Endothelial cell of umbilical vein (primary cell): ENCODE results near the gene ZNF687. TPM values are rescaled to one million over a fixed set of nuclear protein-coding genes. Genes with fewer than 3 reads are reported as not detected.

Experiments used
- BruUV-seq: library from RNA; stranded (reverse); fragments of 400-500 nt; replicated peaks from 2 replicates; lab custom pipeline; 2021; lab: Mats Ljungman, UMichigan
- CTCF ChIA-PET: fragments of 300-600, 350-600 bp; sonication (Branson Sonifier 250); formaldehyde crosslinking; loops from one replicate; lab custom pipeline; 2021; ENCODE audit warnings: antibody characterized with exemption, inconsistent platforms; lab: Charles Lee
- POLR2A ChIA-PET: fragments of 300-600, 350-600 bp; sonication (Branson Sonifier 250); formaldehyde crosslinking; loops from one replicate; lab custom pipeline; 2021; ENCODE audit warnings: antibody characterized with exemption, inconsistent platforms; lab: Charles Lee
- DNase-seq: peaks from one replicate; pipeline ENCODE4 v3.0.0-alpha.2; 2011; ENCODE audit warnings: low read depth, low spot score
- FAIRE-seq: peaks from 2 replicates; lab custom pipeline; 2011; peaks lifted over from hg19 to GRCh38; lab: Jason Lieb, UNC
- H2AFZ ChIP-seq: 2 replicates; pipeline ENCODE4 v1.6.0; 2012; ENCODE audit warnings: low read depth, low read length, control low read depth, inconsistent platforms
- H3K27ac ChIP-seq: 2 replicates; pipeline ENCODE4 v1.5.1; 2011; ENCODE audit warnings: low read depth, mild to moderate bottlenecking, control low read depth, low read length, moderate library complexity; ENCODE audit not compliant: insufficient read depth
- H3K27me3 ChIP-seq, 2 experiments: 2 replicates each; pipeline versions ENCODE4 v1.6.0 to v1.6.1; 2011; ENCODE audit warnings: low read length in 2 of 2, mixed read lengths in 1 of 2; ENCODE audit not compliant: control insufficient read depth in 2 of 2, insufficient read depth in 2 of 2
- H3K36me3 ChIP-seq, 2 experiments: 2 replicates in 1 of 2; 3 replicates in 1 of 2; pipeline ENCODE4 v1.5.1; 2011; ENCODE audit warnings: low read length in 2 of 2, mild to moderate bottlenecking in 1 of 2, moderate library complexity in 1 of 2; ENCODE audit not compliant: control insufficient read depth in 2 of 2, insufficient read depth in 2 of 2; ENCODE audit errors: extremely low read depth in 1 of 2
- H3K4me1 ChIP-seq: 3 replicates; pipeline ENCODE4 v1.5.1; 2011; ENCODE audit warnings: mild to moderate bottlenecking, low read length; ENCODE audit not compliant: control insufficient read depth, insufficient read depth; ENCODE audit errors: extremely low read depth
- H3K4me2 ChIP-seq: 2 replicates; pipeline ENCODE4 v1.6.1; 2011; ENCODE audit warnings: low read length, control low read depth, mixed read lengths; ENCODE audit not compliant: insufficient read depth
- H3K4me3 ChIP-seq, 3 experiments: fragments of 200-600 bp in 1 of 3; sonication (generic), shearing (Covaris generic) in 1 of 3; replicated peaks in 1 of 3; 2 replicates each; pipeline ENCODE4 v1.5.1; 2011 to 2016; ENCODE audit warnings: control low read depth in 3 of 3, low read length in 3 of 3, mild to moderate bottlenecking in 2 of 3, inconsistent platforms in 1 of 3, low read depth in 1 of 3, moderate library complexity in 1 of 3; ENCODE audit not compliant: insufficient read depth in 1 of 3
- H3K79me2 ChIP-seq: 2 replicates; pipeline ENCODE4 v1.6.0; 2012; ENCODE audit warnings: low read length, inconsistent platforms; ENCODE audit not compliant: control insufficient read depth, insufficient read depth
- H3K9ac ChIP-seq: replicated peaks from 2 replicates; pipeline ENCODE3; 2011; ENCODE audit warnings: low read length, control low read depth; ENCODE audit not compliant: insufficient read depth; ENCODE audit errors: extremely low read depth
- H3K9me1 ChIP-seq: replicated peaks from 3 replicates; pipeline ENCODE4 v1.6.0; 2011; ENCODE audit warnings: mild to moderate bottlenecking, low read length; ENCODE audit not compliant: control insufficient read depth, insufficient read depth; ENCODE audit errors: extremely low read depth
- H3K9me3 ChIP-seq: replicated peaks from 2 replicates; pipeline ENCODE4 v1.5.1; 2012; ENCODE audit warnings: low read length, inconsistent platforms; ENCODE audit not compliant: control insufficient read depth, insufficient read depth
- H4K20me1 ChIP-seq: replicated peaks from 2 replicates; pipeline ENCODE3; 2011; ENCODE audit warnings: mild to moderate bottlenecking, low read length; ENCODE audit not compliant: control insufficient read depth, insufficient read depth; ENCODE audit errors: extremely low read depth
- CTCF ChIP-seq, 2 donors: IDR thresholded peaks; 1 replicate in 1 of 2; 2 replicates in 1 of 2; pipeline ENCODE4 v1.5.1; 2011; ENCODE audit warnings: low read length in 2 of 2, mild to moderate bottlenecking in 2 of 2, moderate library complexity in 2 of 2, control low read depth in 1 of 2, inconsistent platforms in 1 of 2, low read depth in 1 of 2; ENCODE audit not compliant: insufficient read depth in 1 of 2; ENCODE audit errors: extremely low read depth in 1 of 2
- FOS ChIP-seq: IDR thresholded peaks from 2 replicates; pipeline ENCODE4 v1.6.1; 2011; ENCODE audit warnings: mild to moderate bottlenecking, low read length, moderate library complexity, borderline replicate concordance; ENCODE audit not compliant: insufficient read depth
- GATA2 ChIP-seq: IDR thresholded peaks from 2 replicates; pipeline ENCODE4 v1.7.0; 2011; ENCODE audit warnings: low read depth, mild to moderate bottlenecking, moderate library complexity, mixed read lengths, low read length; ENCODE audit not compliant: insufficient read length, insufficient read depth
- JUN ChIP-seq: IDR thresholded peaks from 2 replicates; pipeline ENCODE4 v1.6.1; 2011; ENCODE audit warnings: borderline replicate concordance, low read depth; ENCODE audit not compliant: insufficient read length, insufficient read depth
- POLR2AphosphoS5 ChIP-seq: IDR thresholded peaks from 2 replicates; pipeline ENCODE4 v1.6.1; 2012; ENCODE audit warnings: low read depth, mild to moderate bottlenecking, control low read depth, low read length, moderate library complexity; ENCODE audit not compliant: insufficient read depth
- dilution Hi-C: fragments of 300-500 bp; cut with MboI; formaldehyde crosslinking; loops from one replicate; pipeline ENCODE4 v1.15.0; 2019; ENCODE audit warnings: low sequenced_read_pairs; ENCODE audit not compliant: extremely low pct_ligation_motif_present
- intact Hi-C: fragments of 100-400 bp; cut with micrococcal nuclease; formaldehyde crosslinking; loops from one replicate; pipeline ENCODE4 v1.10.0; 2022
- polyA plus RNA-seq, 4 experiments: library from polyadenylated mRNA; depleted of rRNA in 3 of 4; stranded (reverse) in 3 of 4; unstranded in 1 of 4; fragments of >200 nt; gene quantifications; 2 replicates each; pipeline versions ENCODE4 v1.2.1 to v1.2.3, GENCODE V29; 2011 to 2012; ENCODE audit warnings: missing spikeins in 1 of 4
- total RNA-seq: library from RNA; stranded (reverse); gene quantifications from 2 replicates; pipeline ENCODE4 v1.2.3, GENCODE V29; 2021

The ZNF687 gene
- total and polyA plus RNA-seq, 2 donors (not counting 3 experiments of a cell fraction or from before 2014, with no cell fraction given), result 17.9 to 20.1 TPM

- Histone ChIP-seq H3K79me2 (peaks cover 18% of the 10 kb centered on the region), H3K27me3 (no peaks in the 10 kb centered on the region), H3K4me1 (peaks cover 37% of the 10 kb centered on the region), H3K4me3 (no peak overlapping the region), H3K36me3 (peaks cover 9 to 21% of the 10 kb centered on the region in 2 experiments), H3K9ac (no peak overlapping the region), H3K9me3 (no peaks in the 10 kb centered on the region), H3K27ac (peak overlapping the region; percentile 25), H3K4me2 (peak overlapping the region; percentile 39), H2AFZ (no peak overlapping the region), H3K9me1 (no peaks in the 10 kb centered on the region), H4K20me1 (no peaks in the 10 kb centered on the region)
- TF ChIP-seq GATA2 (no peak), JUN (peak; percentile 54), CTCF (IDR thresholded peaks at IDR 0.05; ENCODE audit: extremely low read depth in 1 of 2, insufficient read depth in 1 of 2, low read depth in 1 of 2, low read length in 2 of 2) (no peak), POLR2AphosphoS5 (peak; percentile 65), FOS (peak; percentile 84)
- peak; percentile 85 for DNase-seq
- dilution Hi-C loops, result no loop called here
- peak; percentile 92 for FAIRE-seq
- ChIA-PET POLR2A (interaction anchor here (0.7 to 1.7 kb wide), 4 partner anchors 12 to 85 kb away, joined by 3 to 11 read pairs (median 3); partner anchors contain the start of genes PI4KB and PSMB4), CTCF (interaction anchor here (0.7 to 22.0 kb wide), 6 partner anchors 9 to 24 kb away, joined by 3 to 674 read pairs (median 8); partner anchors contain the start of gene PI4KB)
- no TSS peak for BruUV-seq
- intact Hi-C loops, result no loop called here
Observed at GRCh38 chr1:151314137-151314875, 32.2 kb downstream of the ZNF687 start.
